HL-60 (cell line): ENCODE data around the gene MORF4L1.

ENCODE experiments used
- DNase-seq, 2 experiments: peaks; one replicate each; pipeline ENCODE4 v3.0.0-alpha.2; 2010 to 2020; ENCODE audit warnings: low read depth in 1 of 2, low spot score in 1 of 2
- H3K27ac ChIP-seq: fragments of 250-450 bp; sonication (Bioruptor Pico); replicated peaks from 2 replicates; pipeline ENCODE4 v1.5.1; 2020; ENCODE audit warnings: mild to moderate bottlenecking, moderate library complexity
- H3K27me3 ChIP-seq: fragments of 250-450 bp; sonication (Bioruptor Pico); 2 replicates; pipeline ENCODE4 v1.5.1; 2021; ENCODE audit warnings: mild to moderate bottlenecking, moderate library complexity; ENCODE audit not compliant: insufficient read depth, poor library complexity, severe bottlenecking
- H3K4me3 ChIP-seq: replicated peaks from 2 replicates; pipeline ENCODE4 v1.5.1; 2011; ENCODE audit warnings: mild to moderate bottlenecking, control low read depth, low read length; ENCODE audit not compliant: insufficient read depth
- CTCF ChIP-seq: IDR thresholded peaks from one replicate; pipeline ENCODE4 v1.5.1; 2011; ENCODE audit warnings: low read length, control low read depth, inconsistent platforms; ENCODE audit not compliant: insufficient read depth
- GABPA ChIP-seq: IDR thresholded peaks from 2 replicates; pipeline ENCODE4 v1.6.1; 2012; ENCODE audit warnings: low read depth
- POLR2AphosphoS5 ChIP-seq: IDR thresholded peaks from 2 replicates; pipeline ENCODE4 v1.6.1; 2012; ENCODE audit warnings: low read depth
- REST ChIP-seq: IDR thresholded peaks from 2 replicates; pipeline ENCODE4 v1.6.1; 2012; ENCODE audit warnings: low read depth; ENCODE audit not compliant: insufficient replicate concordance
- SPI1 ChIP-seq: IDR thresholded peaks from 2 replicates; pipeline ENCODE4 v1.6.1; 2012; ENCODE audit warnings: low read depth, mild to moderate bottlenecking, borderline replicate concordance

MORF4L1 gene

GRCh38 chr15:78916088-78916487, 43.4 kb downstream of the MORF4L1 start:
- Histone ChIP-seq H3K4me3 (no peak overlapping the region), H3K27ac (peak overlapping the region; percentile 41), H3K27me3 (no peaks in the 10 kb centered on the region)
- no peak for DNase-seq
- TF ChIP-seq GABPA (no peak), POLR2AphosphoS5 (no peak), CTCF (no peak), REST (no peak), SPI1 (no peak)

- H3K27ac ChIP-seq: no peak overlapping the region
- no peak overlapping the region for H3K4me3 ChIP-seq
- no peaks in the 10 kb centered on the region for H3K27me3 ChIP-seq
- DNase-seq: no peak
- TF ChIP-seq CTCF (no peak), REST (no peak), GABPA (no peak), POLR2AphosphoS5 (no peak), SPI1 (no peak)
Measured at GRCh38 chr15:78917888-78918287, 45.2 kb downstream of the MORF4L1 start.

- TF ChIP-seq GABPA (no peak), POLR2AphosphoS5 (no peak), REST (no peak), CTCF (no peak), SPI1 (no peak)
- Histone ChIP-seq H3K4me3 (no peak overlapping the region), H3K27ac (peak overlapping the region; percentile 25; the same call in 1 of the 2 replicates), H3K27me3 (no peaks in the 10 kb centered on the region)
- no peak for DNase-seq
Measured at GRCh38 chr15:78921517-78921916, 48.8 kb downstream of the MORF4L1 start.
